SK-N-MC (cell line): ENCODE data around the gene BCAT1.

ENCODE experiments used
- EZH2 ChIP-seq: fragments of 200-600 bp; sonication (generic); IDR thresholded peaks from one replicate; pipeline ENCODE4 v1.6.1; 2017; ENCODE audit warnings: antibody characterized with exemption
- FOXP2 ChIP-seq: optimal IDR thresholded peaks from 2 replicates; pipeline ENCODE3; 2011; ENCODE audit warnings: mild to moderate bottlenecking, moderate library complexity; ENCODE audit not compliant: insufficient read depth; ENCODE audit errors: extremely low read length, control extremely low read depth
- POLR2AphosphoS5 ChIP-seq: IDR thresholded peaks from 2 replicates; pipeline ENCODE4 v1.6.1; 2012; ENCODE audit warnings: mild to moderate bottlenecking, low read depth, low read length, borderline replicate concordance

DNA sequence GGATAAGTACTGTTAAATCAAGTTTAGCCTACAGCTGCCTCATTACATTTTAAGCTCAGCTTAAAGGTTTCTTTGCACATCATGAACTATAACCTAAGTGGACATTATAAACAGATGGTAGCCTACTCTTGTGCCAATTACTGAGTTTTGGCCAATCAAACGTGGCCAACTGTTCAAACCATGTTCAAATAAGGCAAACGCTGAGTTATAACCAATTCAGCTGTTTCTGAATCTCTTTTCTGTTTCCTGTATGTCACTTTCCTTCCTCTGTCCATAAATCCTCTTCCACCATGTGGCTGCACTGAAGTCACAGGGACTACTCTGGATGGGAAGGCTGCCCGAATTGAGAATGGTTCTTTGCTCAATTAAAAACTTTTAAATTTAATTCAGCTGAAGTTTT is 98.4 kb downstream of the BCAT1 start:
- no peak for TF ChIP-seq EZH2
- no peak for TF ChIP-seq POLR2AphosphoS5
- no peak for TF ChIP-seq FOXP2
